Type B pancreatic cell (in vitro differentiated cells): ENCODE measurements around the gene RELCH. TPM values are rescaled to one million over a fixed set of nuclear protein-coding genes. Genes with fewer than 3 reads are reported as not detected.

Source experiments
- DNase-seq: peaks from one replicate; pipeline ENCODE4 v3.0.0; 2021; ENCODE audit warnings: mixed read lengths; ENCODE audit not compliant: unreplicated experiment; ENCODE audit errors: extremely low spot score
- H3K27ac Mint-ChIP-seq: 2 replicates; pipeline ENCODE4 v1.8.0; 2021; ENCODE audit warnings: mild to moderate bottlenecking, mixed read lengths
- H3K27me3 Mint-ChIP-seq: 2 replicates; pipeline ENCODE4 v1.8.0; 2021; ENCODE audit warnings: mixed read lengths
- H3K36me3 Mint-ChIP-seq: 2 replicates; pipeline ENCODE4 v1.8.0; 2021; ENCODE audit warnings: mixed read lengths
- H3K4me1 Mint-ChIP-seq: one replicate; pipeline ENCODE4 v1.8.0; 2021; ENCODE audit warnings: mixed read lengths; ENCODE audit not compliant: unreplicated experiment
- H3K4me3 Mint-ChIP-seq: 2 replicates; pipeline ENCODE4 v1.8.0; 2021; ENCODE audit warnings: mild to moderate bottlenecking, mixed read lengths
- H3K9me3 Mint-ChIP-seq: 2 replicates; pipeline ENCODE4 v1.8.0; 2021; ENCODE audit warnings: mixed read lengths
- total RNA-seq: library from RNA; stranded (reverse); gene quantifications from 2 replicates; pipeline ENCODE4 v1.2.1, GENCODE V29; 2021; ENCODE audit warnings: low replicate concordance
- TF ChIP-seq, protein P1 (sequence below): fragments of 200-600 bp; sonication (generic); conservative IDR thresholded peaks from 2 replicates; pipeline ENCODE4 v1.5.0; 2021; ENCODE audit warnings: antibody characterized with exemption, mild to moderate bottlenecking

RELCH gene
- total RNA-seq, 1 donor from 2014 or later = 27.4 TPM

DNA sequence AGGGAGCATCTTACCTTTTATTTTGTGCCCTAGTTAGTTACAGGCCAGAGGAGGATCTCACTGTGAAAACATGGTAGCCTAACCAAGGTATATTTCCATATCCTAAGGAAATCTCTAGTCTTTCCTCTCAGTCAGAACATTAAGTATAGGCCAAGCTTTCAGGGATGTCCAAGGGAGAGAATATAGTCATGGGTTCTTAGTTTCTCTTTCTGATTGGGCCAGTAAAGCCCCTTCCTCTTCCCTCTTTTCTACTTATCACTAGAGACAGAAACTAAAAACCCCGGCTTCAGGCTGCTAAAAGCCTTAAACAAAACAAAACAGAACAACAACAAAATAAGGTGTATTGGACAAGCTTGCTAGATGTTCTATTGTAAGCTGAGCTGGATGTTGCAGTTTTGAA, 93.7 kb downstream of the RELCH start:
- no peak overlapping the region for H3K4me3 Mint-ChIP-seq
- no peak overlapping the region for H3K27ac Mint-ChIP-seq
- TF ChIP-seq, protein P1, sequence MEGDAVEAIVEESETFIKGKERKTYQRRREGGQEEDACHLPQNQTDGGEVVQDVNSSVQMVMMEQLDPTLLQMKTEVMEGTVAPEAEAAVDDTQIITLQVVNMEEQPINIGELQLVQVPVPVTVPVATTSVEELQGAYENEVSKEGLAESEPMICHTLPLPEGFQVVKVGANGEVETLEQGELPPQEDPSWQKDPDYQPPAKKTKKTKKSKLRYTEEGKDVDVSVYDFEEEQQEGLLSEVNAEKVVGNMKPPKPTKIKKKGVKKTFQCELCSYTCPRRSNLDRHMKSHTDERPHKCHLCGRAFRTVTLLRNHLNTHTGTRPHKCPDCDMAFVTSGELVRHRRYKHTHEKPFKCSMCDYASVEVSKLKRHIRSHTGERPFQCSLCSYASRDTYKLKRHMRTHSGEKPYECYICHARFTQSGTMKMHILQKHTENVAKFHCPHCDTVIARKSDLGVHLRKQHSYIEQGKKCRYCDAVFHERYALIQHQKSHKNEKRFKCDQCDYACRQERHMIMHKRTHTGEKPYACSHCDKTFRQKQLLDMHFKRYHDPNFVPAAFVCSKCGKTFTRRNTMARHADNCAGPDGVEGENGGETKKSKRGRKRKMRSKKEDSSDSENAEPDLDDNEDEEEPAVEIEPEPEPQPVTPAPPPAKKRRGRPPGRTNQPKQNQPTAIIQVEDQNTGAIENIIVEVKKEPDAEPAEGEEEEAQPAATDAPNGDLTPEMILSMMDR = no peak
- H3K4me1 Mint-ChIP-seq = no peaks in the 10 kb centered on the region
- no peaks in the 10 kb centered on the region for H3K9me3 Mint-ChIP-seq
- H3K36me3 Mint-ChIP-seq = peaks cover 19% of the 10 kb centered on the region
- no peaks in the 10 kb centered on the region for H3K27me3 Mint-ChIP-seq
- no peak for DNase-seq

DNA sequence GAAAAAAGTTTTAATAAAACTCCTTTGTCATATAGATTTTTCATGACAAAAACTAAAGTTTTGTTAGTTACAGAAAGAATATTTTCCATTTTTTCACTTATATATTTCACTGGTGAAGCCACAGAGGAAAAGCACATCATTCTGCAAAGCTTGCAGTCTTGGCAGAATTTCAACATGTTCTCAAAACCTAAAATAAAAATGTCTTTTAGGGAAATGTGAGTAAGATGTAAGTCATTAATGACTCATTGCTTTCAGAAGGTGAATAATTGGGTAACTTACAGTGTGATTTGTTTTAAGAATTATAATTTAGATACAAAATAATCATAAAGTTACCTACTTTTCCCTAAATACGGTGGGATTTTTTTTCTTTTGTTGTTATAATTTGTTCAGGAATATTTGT, 94.6 kb downstream of the RELCH start:
- TF ChIP-seq, protein P1 = no peak
- Mint-ChIP-seq H3K27me3 (no peaks in the 10 kb centered on the region), H3K4me3 (no peak overlapping the region), H3K27ac (no peak overlapping the region), H3K9me3 (no peaks in the 10 kb centered on the region), H3K4me1 (no peaks in the 10 kb centered on the region), H3K36me3 (peaks cover 18% of the 10 kb centered on the region)
- DNase-seq = no peak

DNA sequence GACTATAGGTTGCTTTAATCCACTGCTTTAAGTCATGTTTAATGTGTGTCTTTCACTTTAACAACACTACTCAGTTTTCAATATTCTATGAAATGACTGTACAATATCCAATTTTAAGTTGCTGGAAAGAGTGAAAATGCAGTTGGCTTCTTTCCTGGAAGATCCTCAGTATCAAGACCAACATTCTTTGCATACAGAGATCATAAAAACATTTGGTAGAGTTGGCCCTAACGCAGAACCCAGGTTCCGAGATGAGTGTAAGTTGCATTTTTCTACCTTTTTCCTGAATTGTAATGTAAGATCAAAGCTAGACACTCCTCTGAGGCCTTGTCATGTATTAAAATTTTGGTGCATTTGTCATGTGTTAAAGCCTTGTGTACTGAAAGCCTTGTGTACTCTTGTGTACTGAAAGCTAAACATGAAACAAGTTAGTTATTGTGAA, 95.2 kb downstream of the RELCH start:
- no peak for DNase-seq
- Mint-ChIP-seq H3K4me3 (no peak overlapping the region), H3K27me3 (no peaks in the 10 kb centered on the region), H3K9me3 (no peaks in the 10 kb centered on the region), H3K36me3 (peaks cover 18% of the 10 kb centered on the region), H3K27ac (no peak overlapping the region), H3K4me1 (no peaks in the 10 kb centered on the region)
- TF ChIP-seq, protein P1 = no peak

DNA sequence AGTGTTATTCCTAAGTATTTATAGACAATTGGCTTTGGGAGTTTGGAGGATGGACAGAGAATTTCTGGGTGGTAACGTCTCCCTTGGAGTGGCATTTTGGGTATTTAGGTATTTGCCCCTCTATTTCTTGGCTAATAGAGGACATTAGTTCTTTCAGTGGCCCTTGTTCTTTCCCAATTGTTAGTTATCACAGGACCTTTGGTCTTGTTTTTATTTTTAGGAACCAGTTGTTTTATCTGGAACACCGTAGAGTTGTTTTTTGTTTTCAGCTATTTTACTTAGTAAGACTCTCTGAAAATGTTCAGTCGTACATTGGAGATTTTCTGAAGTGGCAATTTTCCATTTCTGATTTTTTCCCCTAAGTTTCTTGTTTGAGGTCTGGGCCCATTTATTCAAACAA, 97.6 kb downstream of the RELCH start:
- TF ChIP-seq, protein P1 = no peak

DNA sequence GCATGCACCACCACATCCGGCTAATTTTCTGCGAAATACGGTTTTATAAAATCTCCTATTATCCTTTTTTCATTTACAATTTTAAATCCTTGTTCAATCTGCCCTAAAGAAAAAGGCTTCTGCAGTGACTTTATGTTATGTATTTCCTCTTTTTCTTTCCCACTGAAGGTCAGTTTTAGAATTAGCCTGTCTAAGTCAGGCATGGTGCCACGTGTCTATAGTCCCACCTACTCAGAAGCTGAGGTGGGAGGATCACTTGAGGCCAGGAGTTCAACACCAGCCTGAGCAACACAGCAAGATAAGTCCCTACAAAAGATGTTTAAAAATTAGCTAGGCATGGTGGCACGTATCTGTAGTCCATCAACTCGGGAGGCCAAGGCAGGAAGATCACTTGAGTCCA, 98.2 kb downstream of the RELCH start:
- Mint-ChIP-seq H3K4me1 (no peaks in the 10 kb centered on the region), H3K36me3 (peaks cover 18% of the 10 kb centered on the region), H3K27ac (no peak overlapping the region), H3K4me3 (no peak overlapping the region), H3K9me3 (no peaks in the 10 kb centered on the region), H3K27me3 (no peaks in the 10 kb centered on the region)
- DNase-seq = no peak
- TF ChIP-seq, protein P1 = no peak

More for the DNA sequence above, 97.6 kb downstream of the RELCH start:
- H3K4me1 Mint-ChIP-seq = no peaks in the 10 kb centered on the region
- H3K27me3 Mint-ChIP-seq = no peaks in the 10 kb centered on the region
- peaks cover 18% of the 10 kb centered on the region for H3K36me3 Mint-ChIP-seq
- no peaks in the 10 kb centered on the region for H3K9me3 Mint-ChIP-seq
- no peak overlapping the region for H3K4me3 Mint-ChIP-seq
- no peak for DNase-seq
- H3K27ac Mint-ChIP-seq = no peak overlapping the region
